ENCODE results near the gene AFAP1.

Gene AFAP1

GRCh38 chr4:7863911-7864681 is 75.6 kb downstream of the AFAP1 start:
- peak; percentile 28 for DNase-seq (ENCODE audit: low spot score)

GRCh38 chr4:7862561-7863192 is 77.0 kb downstream of the AFAP1 start:
- DNase-seq (ENCODE audit: low spot score), result no peak

- no peak for DNase-seq (ENCODE audit: low spot score)
Measured at GRCh38 chr4:7861440-7861881, 78.2 kb downstream of the AFAP1 start.

DNA sequence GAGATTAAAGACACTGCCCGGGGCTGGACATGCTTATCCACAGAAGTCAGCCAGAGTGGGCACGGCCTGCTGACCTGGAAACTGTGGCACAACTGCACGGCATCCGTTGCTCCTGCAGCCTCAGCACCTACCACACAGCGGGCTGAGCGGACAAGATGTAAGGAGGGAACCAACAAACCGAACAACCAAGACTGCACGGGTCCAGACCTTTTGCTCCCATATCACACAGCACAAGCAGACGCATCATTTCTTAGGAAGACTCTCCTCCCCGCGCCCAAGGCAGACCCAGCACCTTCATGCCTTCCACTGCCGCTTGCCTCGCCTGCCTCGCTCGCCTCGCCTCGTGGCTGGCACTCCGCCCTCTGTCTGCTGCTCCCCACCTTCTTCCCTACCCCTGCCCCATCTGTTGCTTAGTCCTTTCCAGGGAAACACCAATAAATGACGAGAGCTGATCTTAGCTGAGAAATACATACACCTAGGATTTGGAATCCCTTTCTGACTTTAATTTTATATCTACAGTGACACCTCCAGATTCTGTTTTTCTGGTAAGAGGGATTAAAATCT is 79.0 kb downstream of the AFAP1 start:
- no peak for DNase-seq (ENCODE audit: low spot score)

- DNase-seq (ENCODE audit: low spot score), result no peak
Measured at GRCh38 chr4:7859326-7859725, 80.3 kb downstream of the AFAP1 start.

DNA sequence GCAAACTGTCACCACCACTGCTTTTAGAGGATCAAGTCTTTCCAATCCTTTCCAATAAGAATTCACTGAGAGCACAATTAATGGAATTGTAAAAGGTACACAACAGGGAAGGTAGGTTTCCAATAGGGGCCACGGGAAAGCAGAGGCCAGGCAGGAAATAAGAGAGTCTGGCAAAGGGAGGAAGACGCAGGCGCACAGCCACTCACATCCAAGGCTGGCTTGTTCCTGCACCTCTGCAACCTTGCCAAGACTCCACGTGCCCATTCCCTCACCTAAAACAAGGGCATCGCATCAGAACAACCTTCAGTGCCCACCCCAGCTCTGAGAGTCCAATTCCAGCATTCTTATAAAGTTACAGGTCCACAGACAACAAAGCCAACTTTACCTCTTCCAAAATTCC is 81.2 kb downstream of the AFAP1 start:
- DNase-seq (ENCODE audit: low spot score), result no peak

DNA sequence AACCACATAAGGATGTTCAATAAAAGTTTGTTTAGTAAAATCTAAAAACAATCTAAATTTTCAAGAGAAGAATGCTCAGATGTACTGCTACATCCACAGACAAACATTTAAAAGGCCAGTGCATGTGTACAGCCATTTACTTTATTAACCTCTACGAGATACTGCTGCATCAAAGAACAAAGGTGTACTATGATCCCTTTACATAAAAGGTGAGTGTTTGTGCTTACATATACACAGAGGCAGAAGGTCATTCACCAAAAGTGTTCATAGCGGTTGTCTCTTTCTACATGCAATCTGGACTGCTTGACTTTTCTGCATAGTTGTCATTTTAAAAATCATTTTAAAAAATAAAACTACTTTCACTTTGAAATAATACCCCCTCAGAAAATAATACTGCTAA is 81.7 kb downstream of the AFAP1 start:
- no peak for DNase-seq (ENCODE audit: low spot score)

- DNase-seq (ENCODE audit: low spot score), result peak; percentile 27
Measured at GRCh38 chr4:7857238-7857701, 82.4 kb downstream of the AFAP1 start.

DNA sequence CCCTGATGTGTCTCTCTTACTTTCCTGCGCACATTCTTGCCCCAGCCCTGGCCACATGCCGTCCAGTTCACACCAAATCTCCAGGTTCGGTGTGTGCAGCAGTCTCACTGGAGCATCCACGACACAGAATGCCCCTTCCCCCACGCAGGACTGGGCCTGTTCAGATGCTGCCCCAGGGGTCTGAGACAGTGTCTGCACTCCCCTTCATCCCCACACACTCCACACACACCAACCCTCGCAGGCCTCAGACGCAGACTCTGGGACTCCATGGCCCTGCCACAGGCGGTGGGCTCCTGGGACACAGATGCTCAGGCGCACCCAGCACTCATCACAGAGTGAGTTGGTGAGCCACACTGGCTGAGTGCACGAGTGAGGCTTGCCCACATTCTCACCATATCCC is 83.9 kb downstream of the AFAP1 start:
- no peak for DNase-seq (ENCODE audit: low spot score)

DNA sequence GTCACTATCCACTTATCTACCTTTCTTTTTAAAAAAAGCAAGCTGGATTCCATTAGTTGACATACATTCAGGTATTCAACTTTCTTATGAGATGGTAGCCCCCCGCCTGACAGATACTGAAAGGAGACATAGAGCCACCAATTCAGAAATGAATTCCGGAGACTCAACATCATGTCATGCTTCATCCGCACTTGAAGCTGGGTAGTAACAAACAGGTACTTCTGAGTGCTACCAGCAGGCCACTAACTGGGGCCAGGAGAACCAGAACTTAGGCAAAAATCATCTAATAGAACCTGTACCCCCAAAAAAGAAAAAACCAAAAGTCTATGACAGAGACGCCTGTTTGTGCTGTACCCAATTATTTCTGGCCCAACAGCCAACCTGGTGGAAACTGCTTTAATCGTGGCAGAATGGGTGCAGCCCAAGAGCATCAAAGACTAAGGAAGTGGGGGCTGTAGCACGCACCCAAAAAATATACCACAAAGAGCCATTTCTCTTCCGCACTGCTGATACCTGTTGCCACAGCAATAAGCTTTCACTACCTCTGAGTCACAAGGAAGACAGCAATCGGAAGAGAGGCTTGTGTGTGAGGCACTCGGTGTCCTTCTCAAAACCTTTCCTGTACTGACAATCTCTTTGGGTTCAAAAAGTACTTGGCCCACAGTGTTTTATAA is 84.8 kb downstream of the AFAP1 start:
- DNase-seq (ENCODE audit: low spot score), result peak; percentile 92

DNA sequence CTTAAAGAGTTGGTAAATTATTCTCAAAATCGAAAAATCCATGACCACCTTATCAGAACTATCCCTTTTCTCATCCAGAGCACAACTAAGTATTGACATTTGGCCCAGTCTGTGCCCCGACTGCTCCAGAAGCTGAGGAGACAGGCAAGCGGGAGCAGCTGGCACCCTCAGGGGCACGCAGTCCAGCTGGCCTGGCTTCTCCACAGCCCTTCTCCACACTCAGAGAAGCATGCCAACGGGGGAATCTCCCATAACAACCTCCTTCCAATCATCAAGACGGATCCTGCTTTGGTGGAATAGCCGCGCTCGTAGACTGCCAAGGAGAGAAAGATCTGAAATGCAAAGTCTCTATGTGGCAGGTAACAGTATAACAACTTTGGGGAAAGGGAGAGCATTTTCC is 85.4 kb downstream of the AFAP1 start:
- no peak for DNase-seq (ENCODE audit: low spot score)

DNA sequence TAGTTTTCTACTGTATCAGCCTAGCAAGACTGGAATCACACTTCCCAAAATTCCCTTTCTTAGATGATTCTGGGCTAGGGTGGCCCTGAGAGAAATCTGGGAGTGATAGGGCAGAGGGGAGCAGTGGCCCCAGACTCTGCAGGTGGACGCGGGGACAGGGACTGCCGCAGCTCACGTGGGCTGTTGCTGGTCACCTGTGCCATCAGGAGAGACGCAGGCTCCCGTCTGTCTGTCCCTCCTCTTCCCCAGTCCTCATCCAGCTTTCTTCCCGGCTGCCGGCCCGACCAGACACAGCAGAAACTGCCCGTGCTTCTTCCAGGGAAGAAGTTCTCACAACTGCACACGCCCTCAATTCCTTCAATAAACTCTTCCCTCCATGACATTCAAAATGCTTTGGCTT is 86.4 kb downstream of the AFAP1 start:
- DNase-seq (ENCODE audit: low spot score), result no peak

- DNase-seq (ENCODE audit: low spot score), result peak; percentile 51
Measured at GRCh38 chr4:7852568-7853185, 87.0 kb downstream of the AFAP1 start.

DNA sequence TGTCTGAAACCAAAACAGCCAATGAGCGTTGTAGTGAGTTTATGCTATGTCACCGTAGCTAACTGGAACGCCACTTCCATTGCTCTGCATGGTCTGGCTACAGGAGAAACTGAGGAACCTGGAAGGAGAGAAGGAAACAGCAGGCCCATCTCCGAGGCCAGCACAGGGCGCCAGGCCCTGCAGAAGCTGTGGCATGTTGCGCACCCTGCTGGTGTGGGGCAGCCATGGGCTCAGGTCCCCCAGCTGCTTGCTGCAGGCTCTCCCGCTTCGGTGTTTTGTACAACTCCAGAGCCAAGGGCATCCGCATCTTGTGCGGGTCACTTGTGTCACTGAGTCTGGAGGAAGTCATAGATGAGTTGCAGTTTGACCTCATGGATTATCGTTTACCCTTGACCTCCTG is 89.2 kb downstream of the AFAP1 start:
- DNase-seq (ENCODE audit: low spot score), result no peak

- no peak for DNase-seq (ENCODE audit: low spot score)
Measured at GRCh38 chr4:7847206-7847605, 92.5 kb downstream of the AFAP1 start.

- no peak for DNase-seq (ENCODE audit: low spot score)
Measured at GRCh38 chr4:7845493-7846128, 94.0 kb downstream of the AFAP1 start.

DNA sequence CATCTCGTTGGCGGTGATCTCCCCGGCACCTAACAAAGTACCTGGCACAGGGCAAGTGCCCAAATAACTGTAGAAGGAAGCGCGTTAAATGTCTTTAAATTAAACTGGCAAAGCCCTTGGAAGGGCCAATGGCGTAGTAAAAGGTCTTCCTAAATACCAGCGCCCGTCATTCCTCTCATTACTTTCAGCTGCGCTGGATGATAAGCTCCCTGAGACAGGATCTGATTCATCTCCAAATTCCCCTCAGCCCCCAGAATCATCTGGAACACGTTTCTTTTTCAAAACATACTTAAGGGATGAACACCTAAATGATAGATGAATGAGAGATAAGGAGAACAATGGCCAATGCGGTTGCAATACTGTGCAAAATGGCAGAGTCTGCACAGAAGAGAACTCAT is 95.1 kb downstream of the AFAP1 start:
- DNase-seq (ENCODE audit: low spot score), result no peak

GRCh38 chr4:7843831-7844593 is 95.6 kb downstream of the AFAP1 start:
- DNase-seq (ENCODE audit: low spot score), result peak; percentile 80

DNA sequence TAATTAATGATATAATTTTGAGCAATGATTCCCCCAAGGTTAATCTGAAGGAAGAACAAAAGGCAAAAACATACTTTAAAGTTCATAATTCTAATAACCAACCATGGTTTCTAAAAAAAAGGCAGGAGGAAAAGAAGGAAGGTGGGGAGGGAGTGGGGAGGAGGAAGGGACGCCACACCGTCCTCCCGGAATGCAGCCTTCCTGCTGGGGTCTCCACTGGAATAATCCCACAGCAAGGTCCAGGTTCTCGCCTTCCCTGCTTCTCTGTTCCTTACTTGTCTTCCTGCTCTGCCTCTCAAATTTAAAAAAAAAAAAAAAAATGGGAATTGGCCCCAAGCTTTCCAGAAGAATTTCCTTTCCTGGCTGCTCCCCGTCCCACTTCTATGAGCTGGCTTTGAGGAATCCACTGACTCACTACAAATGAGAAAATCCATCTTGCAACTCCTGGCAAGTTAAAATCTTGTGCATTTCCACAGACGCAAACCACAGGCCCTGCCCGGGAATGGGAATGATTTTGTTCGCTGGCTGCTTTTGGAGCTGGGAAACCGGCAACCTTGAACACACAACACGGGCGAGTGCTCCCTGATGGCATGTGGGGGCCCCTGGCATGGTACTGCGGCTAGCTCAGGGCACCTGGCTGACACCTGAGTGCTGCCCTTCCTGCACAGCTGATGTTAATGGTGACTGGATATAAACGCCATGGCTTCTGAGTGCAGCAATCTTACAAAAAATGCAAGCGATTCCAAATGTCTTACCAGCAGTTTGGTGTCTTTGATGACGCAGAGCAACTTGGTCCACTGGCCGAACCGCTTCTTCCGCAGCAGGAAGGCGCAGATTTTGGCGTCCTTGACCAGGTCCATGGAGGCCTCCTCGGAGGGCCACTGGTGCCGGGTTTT is 97.0 kb downstream of the AFAP1 start:
- no peak for DNase-seq (ENCODE audit: low spot score)

- DNase-seq (ENCODE audit: low spot score), result no peak
Measured at GRCh38 chr4:7841894-7842293, 97.8 kb downstream of the AFAP1 start.
